ENCODE results near the gene F10. TPM values are rescaled to one million over a fixed set of nuclear protein-coding genes. Genes with fewer than 3 reads are reported as not detected.
A peak's percentile ranks its signal among the peaks of the same experiment; 100 is the strongest.

The F10 gene
- total RNA-seq, 2 donors from 2014 or later: 18.7 to 32.4 TPM

DNA sequence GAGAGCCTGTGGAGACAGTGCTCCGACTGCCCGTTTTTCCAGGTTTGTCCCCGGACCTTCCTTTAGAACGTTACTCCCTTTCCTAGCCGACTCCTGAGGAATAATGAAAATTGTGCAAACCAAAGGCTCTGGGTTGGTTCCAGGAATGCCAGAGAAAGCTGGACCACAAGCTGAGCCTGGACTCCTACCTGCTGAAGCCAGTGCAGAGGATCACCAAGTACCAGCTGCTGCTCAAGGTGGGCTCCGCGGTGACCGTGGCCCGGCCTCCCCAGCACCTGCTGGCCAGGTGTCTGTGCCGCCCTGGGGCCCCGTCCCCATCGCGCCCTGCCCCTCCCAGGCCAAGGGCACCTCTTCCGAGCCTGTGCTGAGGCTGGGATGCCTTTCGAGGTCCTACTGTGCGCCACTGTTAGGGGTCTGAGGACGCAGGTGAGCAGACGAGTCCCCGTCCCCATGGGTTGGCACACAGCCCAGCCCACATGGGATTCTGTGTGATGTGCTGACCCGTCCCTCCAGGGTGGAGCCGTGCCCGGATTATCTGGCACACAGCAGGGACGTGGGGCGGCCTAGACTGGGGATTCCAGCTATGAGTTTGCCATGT, 37.6 kb upstream of the F10 start:
- H3K4me3 Mint-ChIP-seq: no peak overlapping the region

DNA sequence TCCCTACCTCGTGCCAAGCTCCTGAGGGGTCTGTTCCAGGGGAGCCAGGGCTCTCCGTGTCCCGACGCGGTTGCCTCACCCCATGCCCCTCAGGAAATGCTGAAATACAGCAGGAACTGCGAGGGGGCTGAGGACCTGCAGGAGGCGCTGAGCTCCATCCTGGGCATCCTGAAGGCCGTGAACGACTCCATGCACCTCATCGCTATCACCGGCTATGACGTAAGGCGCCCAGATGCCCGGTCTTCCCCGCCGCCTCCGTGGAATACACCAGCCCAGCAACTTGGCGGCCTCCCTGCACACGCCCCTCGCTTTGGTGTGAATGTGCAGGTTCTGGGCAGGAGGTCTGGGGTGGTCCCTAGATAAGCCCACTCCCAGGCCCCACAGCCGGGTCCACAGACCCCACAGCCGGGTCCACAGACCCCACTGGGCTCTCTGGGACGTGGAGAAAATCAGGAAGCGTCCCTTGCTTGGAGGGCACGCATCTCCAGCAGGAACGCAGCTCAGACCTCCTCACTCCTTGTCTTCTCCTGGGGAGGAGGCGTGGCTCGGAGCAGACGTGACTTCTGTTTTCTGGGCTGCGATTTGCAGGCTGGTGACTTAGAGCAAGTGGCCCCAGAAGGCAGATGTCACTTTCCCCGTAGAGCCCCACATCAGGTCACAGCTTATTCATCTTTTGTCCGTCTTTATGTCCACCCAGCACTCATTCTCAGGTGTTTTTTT, 36.4 kb upstream of the F10 start:
- 87 to 89% methylated on average over 19 to 32 of the region's 32 CpGs for WGBS, 2 experiments (ENCODE audit: insufficient coverage in 1 of 2, insufficient read length in 1 of 2)
- no peaks in the 10 kb centered on the region for H3K4me1 ChIP-seq (ENCODE audit: control insufficient read depth, insufficient read depth, low read length)
- H3K9ac ChIP-seq (ENCODE audit: extremely low read depth, low read length, poor library complexity, severe bottlenecking): no peak overlapping the region
- no peak overlapping the region for H3K27ac ChIP-seq (ENCODE audit: low read depth, low read length)
- H3K27me3 ChIP-seq (ENCODE audit: control insufficient read depth, insufficient read depth, low read length, poor library complexity, severe bottlenecking): no peaks in the 10 kb centered on the region
- peaks cover 25% of the 10 kb centered on the region for H3K36me3 Mint-ChIP-seq (ENCODE audit: low read depth)
- H3K4me3 ChIP-seq (ENCODE audit: low read length): no peak overlapping the region
- H3K4me1 Mint-ChIP-seq: peaks cover 8% of the 10 kb centered on the region
- H3K9me3 Mint-ChIP-seq: no peaks in the 10 kb centered on the region
- peaks cover 2% of the 10 kb centered on the region for H3K27me3 Mint-ChIP-seq (ENCODE audit: insufficient read depth)
- DNase-seq: peak; percentile 76
- no peaks in the 10 kb centered on the region for H3K9me3 ChIP-seq (ENCODE audit: control insufficient read depth, low read length)
- no peak overlapping the region for H3K4me3 Mint-ChIP-seq
- no peaks in the 10 kb centered on the region for H3K36me3 ChIP-seq (ENCODE audit: control insufficient read depth, insufficient read depth, low read length)
- H3K27ac Mint-ChIP-seq: no peak overlapping the region
- TF ChIP-seq, protein P1, sequence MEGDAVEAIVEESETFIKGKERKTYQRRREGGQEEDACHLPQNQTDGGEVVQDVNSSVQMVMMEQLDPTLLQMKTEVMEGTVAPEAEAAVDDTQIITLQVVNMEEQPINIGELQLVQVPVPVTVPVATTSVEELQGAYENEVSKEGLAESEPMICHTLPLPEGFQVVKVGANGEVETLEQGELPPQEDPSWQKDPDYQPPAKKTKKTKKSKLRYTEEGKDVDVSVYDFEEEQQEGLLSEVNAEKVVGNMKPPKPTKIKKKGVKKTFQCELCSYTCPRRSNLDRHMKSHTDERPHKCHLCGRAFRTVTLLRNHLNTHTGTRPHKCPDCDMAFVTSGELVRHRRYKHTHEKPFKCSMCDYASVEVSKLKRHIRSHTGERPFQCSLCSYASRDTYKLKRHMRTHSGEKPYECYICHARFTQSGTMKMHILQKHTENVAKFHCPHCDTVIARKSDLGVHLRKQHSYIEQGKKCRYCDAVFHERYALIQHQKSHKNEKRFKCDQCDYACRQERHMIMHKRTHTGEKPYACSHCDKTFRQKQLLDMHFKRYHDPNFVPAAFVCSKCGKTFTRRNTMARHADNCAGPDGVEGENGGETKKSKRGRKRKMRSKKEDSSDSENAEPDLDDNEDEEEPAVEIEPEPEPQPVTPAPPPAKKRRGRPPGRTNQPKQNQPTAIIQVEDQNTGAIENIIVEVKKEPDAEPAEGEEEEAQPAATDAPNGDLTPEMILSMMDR (conservative IDR thresholded peaks at IDR 0.05): peak; percentile 69

More for the DNA sequence above, 37.6 kb upstream of the F10 start:
- no peaks in the 10 kb centered on the region for H3K27me3 Mint-ChIP-seq (ENCODE audit: insufficient read depth)
- Histone ChIP-seq H3K27ac (ENCODE audit: low read depth, low read length) (no peak overlapping the region), H3K36me3 (ENCODE audit: control insufficient read depth, insufficient read depth, low read length) (no peaks in the 10 kb centered on the region), H3K4me3 (ENCODE audit: low read length) (no peak overlapping the region), H3K9me3 (ENCODE audit: control insufficient read depth, low read length) (no peaks in the 10 kb centered on the region), H3K4me1 (ENCODE audit: control insufficient read depth, insufficient read depth, low read length) (no peaks in the 10 kb centered on the region), H3K27me3 (ENCODE audit: control insufficient read depth, insufficient read depth, low read length, poor library complexity, severe bottlenecking) (no peaks in the 10 kb centered on the region), H3K9ac (ENCODE audit: extremely low read depth, low read length, poor library complexity, severe bottlenecking) (no peak overlapping the region)
- no peaks in the 10 kb centered on the region for H3K9me3 Mint-ChIP-seq
- TF ChIP-seq, protein P1 (conservative IDR thresholded peaks at IDR 0.05): no peak
- H3K36me3 Mint-ChIP-seq (ENCODE audit: low read depth): peaks cover 18% of the 10 kb centered on the region
- no peak overlapping the region for H3K27ac Mint-ChIP-seq
- H3K4me1 Mint-ChIP-seq: peaks cover 2% of the 10 kb centered on the region
- no peak for DNase-seq
- 87 to 91% methylated on average over 19 to 24 of the region's 24 CpGs for WGBS, 2 experiments (ENCODE audit: insufficient coverage in 1 of 2, insufficient read length in 1 of 2)

DNA sequence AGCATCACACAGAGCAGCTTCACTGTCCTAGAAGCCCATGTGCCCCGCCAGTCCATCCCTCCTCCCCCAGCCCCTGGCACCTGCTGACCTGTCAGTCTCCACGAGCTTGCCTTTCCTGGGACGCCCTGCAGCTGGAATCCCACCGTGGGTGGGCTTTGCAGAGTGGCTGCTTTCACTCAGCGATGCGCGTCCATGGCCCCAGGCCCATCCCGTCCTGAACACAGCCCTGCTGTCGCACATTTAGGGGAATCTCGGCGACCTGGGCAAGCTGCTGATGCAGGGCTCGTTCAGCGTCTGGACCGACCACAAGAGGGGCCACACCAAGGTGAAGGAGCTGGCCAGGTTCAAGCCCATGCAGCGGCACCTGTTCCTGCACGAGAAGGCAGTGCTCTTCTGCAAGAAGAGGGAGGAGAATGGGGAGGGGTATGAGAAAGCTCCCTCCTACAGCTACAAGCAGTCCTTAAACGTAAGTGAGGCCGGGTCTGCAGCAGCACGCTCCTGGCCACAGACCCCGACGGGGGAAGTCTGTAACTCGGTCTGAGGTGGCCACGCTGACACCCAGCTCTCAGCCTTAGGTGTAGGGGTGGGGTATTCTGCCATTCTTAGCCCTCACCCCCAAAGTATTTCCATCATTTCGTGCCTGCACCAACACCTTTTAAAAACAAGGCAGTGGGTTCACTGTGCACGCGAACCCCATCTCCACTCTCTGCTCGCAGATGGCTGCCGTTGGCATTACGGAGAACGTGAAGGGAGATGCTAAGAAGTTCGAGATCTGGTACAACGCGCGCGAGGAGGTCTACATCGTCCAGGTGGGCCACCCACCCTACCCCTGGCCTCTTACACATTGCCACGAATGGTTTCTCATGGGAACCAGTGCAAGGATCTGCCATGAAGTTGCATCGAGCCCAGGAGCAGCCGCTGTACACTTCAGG, 35.3 kb upstream of the F10 start:
- Mint-ChIP-seq H3K27me3 (ENCODE audit: insufficient read depth) (peaks cover 2% of the 10 kb centered on the region), H3K27ac (no peak overlapping the region), H3K4me3 (no peak overlapping the region), H3K9me3 (no peaks in the 10 kb centered on the region), H3K36me3 (ENCODE audit: low read depth) (peaks cover 23% of the 10 kb centered on the region), H3K4me1 (peaks cover 8% of the 10 kb centered on the region)
- TF ChIP-seq, protein P1 (conservative IDR thresholded peaks at IDR 0.05): no peak
- DNase-seq: no peak
- Histone ChIP-seq H3K9me3 (ENCODE audit: control insufficient read depth, low read length) (no peaks in the 10 kb centered on the region), H3K36me3 (ENCODE audit: control insufficient read depth, insufficient read depth, low read length) (no peaks in the 10 kb centered on the region), H3K4me3 (ENCODE audit: low read length) (no peak overlapping the region), H3K27ac (ENCODE audit: low read depth, low read length) (no peak overlapping the region), H3K27me3 (ENCODE audit: control insufficient read depth, insufficient read depth, low read length, poor library complexity, severe bottlenecking) (no peaks in the 10 kb centered on the region), H3K4me1 (ENCODE audit: control insufficient read depth, insufficient read depth, low read length) (no peaks in the 10 kb centered on the region), H3K9ac (ENCODE audit: extremely low read depth, low read length, poor library complexity, severe bottlenecking) (no peak overlapping the region)
- 92 to 93% methylated on average over 25 to 39 of the region's 39 CpGs for WGBS, 2 experiments (ENCODE audit: insufficient coverage in 1 of 2, insufficient read length in 1 of 2)
